Measurements from ENCODE around the gene SCARB1.

SCARB1 gene

GRCh38 chr12:124754949-124755800, 108.5 kb downstream of the SCARB1 start:
- peak; percentile 90 for ATAC-seq (ENCODE audit: insufficient read depth, low read depth)
- Histone ChIP-seq H3K4me3 (ENCODE audit: low read depth in 1 of 2, low read length in 2 of 2) (peak overlapping the region in 1 of 2 experiments; percentile 33; a peak in 2 of 4 replicates), H2AFZ (ENCODE audit: low read depth, low read length) (peak overlapping the region; percentile 51), H3K9ac (ENCODE audit: low read depth, low read length) (peak overlapping the region; percentile 50), H3K9me3 (ENCODE audit: insufficient read depth, low read length, severe bottlenecking) (no peaks in the 10 kb centered on the region), H3K79me2 (ENCODE audit: insufficient read depth, low read length) (no peaks in the 10 kb centered on the region), H4K20me1 (ENCODE audit: insufficient read depth, low read length) (no peaks in the 10 kb centered on the region), H3K36me3 (ENCODE audit: insufficient read depth, low read length) (no peaks in the 10 kb centered on the region), H3K27ac (ENCODE audit: low read length) (peak overlapping the region; percentile 87), H3K27me3 (ENCODE audit: insufficient read depth, low read length, poor library complexity) (no peaks in the 10 kb centered on the region), H3K4me1 (ENCODE audit: insufficient read depth, low read length) (peaks cover 34% of the 10 kb centered on the region), H3K4me2 (ENCODE audit: insufficient read depth, low read length) (peak overlapping the region; percentile 51)
- TF ChIP-seq EZH2 (IDR thresholded peaks at IDR 0.05; ENCODE audit: borderline replicate concordance, low read depth, low read length, severe bottlenecking) (no peak), CTCF (IDR thresholded peaks at IDR 0.05; ENCODE audit: borderline replicate concordance, extremely low read depth, low read length, poor library complexity, severe bottlenecking) (peak; percentile 34)
- peak; percentile 97 for DNase-seq

GRCh38 chr12:124754491-124754890, 109.2 kb downstream of the SCARB1 start:
- H3K27ac ChIP-seq (ENCODE audit: low read length): peak overlapping the region; percentile 87
- H2AFZ ChIP-seq (ENCODE audit: low read depth, low read length): peak overlapping the region; percentile 51; the same call in 1 of the 2 replicates

GRCh38 chr12:124753993-124754392, 109.7 kb downstream of the SCARB1 start:
- no peaks in the 10 kb centered on the region for H3K9me3 ChIP-seq (ENCODE audit: insufficient read depth, low read length, severe bottlenecking)
- TF ChIP-seq EZH2 (IDR thresholded peaks at IDR 0.05; ENCODE audit: borderline replicate concordance, low read depth, low read length, severe bottlenecking) (no peak), CTCF (IDR thresholded peaks at IDR 0.05; ENCODE audit: borderline replicate concordance, extremely low read depth, low read length, poor library complexity, severe bottlenecking) (no peak)
- H3K79me2 ChIP-seq (ENCODE audit: insufficient read depth, low read length): no peaks in the 10 kb centered on the region
- H3K27ac ChIP-seq (ENCODE audit: low read length): peak overlapping the region; percentile 87
- H4K20me1 ChIP-seq (ENCODE audit: insufficient read depth, low read length): no peaks in the 10 kb centered on the region
- peaks cover 36% of the 10 kb centered on the region for H3K4me1 ChIP-seq (ENCODE audit: insufficient read depth, low read length)
- H3K36me3 ChIP-seq (ENCODE audit: insufficient read depth, low read length): no peaks in the 10 kb centered on the region
- no peaks in the 10 kb centered on the region for H3K27me3 ChIP-seq (ENCODE audit: insufficient read depth, low read length, poor library complexity)
- H3K9ac ChIP-seq (ENCODE audit: low read depth, low read length): no peak overlapping the region
- H2AFZ ChIP-seq (ENCODE audit: low read depth, low read length): no peak overlapping the region
- peak; percentile 24 for DNase-seq
- H3K4me3 ChIP-seq (ENCODE audit: low read depth in 1 of 2, low read length in 2 of 2): no peak overlapping the region
- no peak for ATAC-seq (ENCODE audit: insufficient read depth, low read depth)
- peak overlapping the region; percentile 51 for H3K4me2 ChIP-seq (ENCODE audit: insufficient read depth, low read length)

More at GRCh38 chr12:124754491-124754890, 109.2 kb downstream of the SCARB1 start:
- Histone ChIP-seq H3K4me2 (ENCODE audit: insufficient read depth, low read length) (peak overlapping the region; percentile 51), H3K27me3 (ENCODE audit: insufficient read depth, low read length, poor library complexity) (no peaks in the 10 kb centered on the region), H3K9me3 (ENCODE audit: insufficient read depth, low read length, severe bottlenecking) (no peaks in the 10 kb centered on the region), H3K36me3 (ENCODE audit: insufficient read depth, low read length) (no peaks in the 10 kb centered on the region), H3K4me3 (ENCODE audit: low read depth in 1 of 2, low read length in 2 of 2) (peak overlapping the region in 1 of 2 experiments; percentile 33; a peak in 2 of 4 replicates), H4K20me1 (ENCODE audit: insufficient read depth, low read length) (no peaks in the 10 kb centered on the region), H3K79me2 (ENCODE audit: insufficient read depth, low read length) (no peaks in the 10 kb centered on the region), H3K4me1 (ENCODE audit: insufficient read depth, low read length) (peaks cover 36% of the 10 kb centered on the region), H3K9ac (ENCODE audit: low read depth, low read length) (peak overlapping the region; percentile 50)
- ATAC-seq (ENCODE audit: insufficient read depth, low read depth) (no peak), DNase-seq (no peak)
- no peak for TF ChIP-seq EZH2 (IDR thresholded peaks at IDR 0.05; ENCODE audit: borderline replicate concordance, low read depth, low read length, severe bottlenecking)
- TF ChIP-seq CTCF (IDR thresholded peaks at IDR 0.05; ENCODE audit: borderline replicate concordance, extremely low read depth, low read length, poor library complexity, severe bottlenecking): no peak

Measured in DND-41 (cell line).